GM12864 (cell line): ENCODE results near the gene PHACTR1.

ENCODE experiments used
- DNase-seq: peaks from one replicate; pipeline ENCODE4 v3.0.0-alpha.2; 2011; ENCODE audit warnings: low read depth
- H3K4me3 ChIP-seq: 2 replicates; pipeline ENCODE4 v1.5.1; 2011; ENCODE audit warnings: mild to moderate bottlenecking, low read depth, low read length, control low read depth
- CTCF ChIP-seq: IDR thresholded peaks from 2 replicates; pipeline ENCODE4 v1.5.1; 2011; ENCODE audit warnings: low read depth, mild to moderate bottlenecking, moderate library complexity, low read length, control low read depth, inconsistent platforms; ENCODE audit errors: missing control alignments

The PHACTR1 gene

GRCh38 chr6:13267142-13267651 is 550.6 kb downstream of the PHACTR1 start:
- no peak for DNase-seq
- TF ChIP-seq CTCF = no peak
- no peak overlapping the region for H3K4me3 ChIP-seq

- TF ChIP-seq CTCF = no peak
Observed at GRCh38 chr6:13268913-13269518, 552.4 kb downstream of the PHACTR1 start.

GRCh38 chr6:13272131-13273046 is 555.8 kb downstream of the PHACTR1 start:
- no peak for TF ChIP-seq CTCF
- peak; percentile 70 for DNase-seq
- peak overlapping the region; percentile 76 for H3K4me3 ChIP-seq

More at GRCh38 chr6:13268913-13269518, 552.4 kb downstream of the PHACTR1 start:
- DNase-seq = no peak
- no peak overlapping the region for H3K4me3 ChIP-seq

GRCh38 chr6:13273202-13273930 is 556.8 kb downstream of the PHACTR1 start:
- H3K4me3 ChIP-seq = peak overlapping the region; percentile 76
- DNase-seq = no peak
- no peak for TF ChIP-seq CTCF

GRCh38 chr6:13273931-13274706 is 557.6 kb downstream of the PHACTR1 start:
- H3K4me3 ChIP-seq = peak overlapping the region; percentile 76
- TF ChIP-seq CTCF = no peak
- DNase-seq = peak; percentile 86
